Left lung (tissue), 10 donors: ENCODE data around the gene LMO2. TPM values are rescaled to one million over a fixed set of nuclear protein-coding genes. Genes with fewer than 3 reads are reported as not detected.

Experiments
- ATAC-seq: fragments of 200-7000 bp; cut with Tn5 transposase; one replicate; pipeline ENCODE4 v1.9.1; 2020; ENCODE audit warnings: moderate library complexity
- DNase-seq, 4 donors: peaks; one replicate each; pipeline ENCODE4 v3.0.0-alpha.2; 2013 to 2020
- H3K27ac ChIP-seq, 2 donors: fragments of 200-600 bp; sonication (generic) in 1 of 2; one replicate each; pipeline versions ENCODE4 v1.5.0 to v1.8.0; 2020 to 2021
- H3K27me3 ChIP-seq, 2 donors: fragments of 200-600 bp; sonication (generic) in 1 of 2; one replicate each; pipeline versions ENCODE4 v1.5.0 to v1.8.0; 2020 to 2021
- H3K36me3 ChIP-seq, 2 donors: fragments of 200-600 bp; sonication (generic) in 1 of 2; one replicate each; pipeline versions ENCODE4 v1.5.0 to v1.8.0; 2020 to 2021
- H3K4me1 ChIP-seq, 2 donors: fragments of 200-600 bp; one replicate each; pipeline ENCODE4 v1.8.0; 2021
- H3K4me3 ChIP-seq, 2 donors: fragments of 200-600 bp; sonication (generic) in 1 of 2; one replicate each; pipeline versions ENCODE4 v1.5.0 to v1.8.0; 2020 to 2021; ENCODE audit warnings: mild to moderate bottlenecking in 1 of 2
- H3K9me3 ChIP-seq, 2 donors: fragments of 200-600 bp; sonication (generic) in 1 of 2; one replicate each; pipeline versions ENCODE4 v1.5.0 to v1.8.0; 2020 to 2021
- intact Hi-C, 2 donors: fragments of 100-400 bp; cut with DNase I; formaldehyde crosslinking; loops; one replicate each; pipeline versions ENCODE4 v1.11.2 to v1.14.2; 2022
- polyA plus RNA-seq, 6 donors: library from polyadenylated mRNA; unstranded; fragments of 120-200 nt; gene quantifications; one replicate each; pipeline ENCODE4 v1.2.1, GENCODE V29; 2013; ENCODE audit not compliant: insufficient read length in 6 of 6
- total RNA-seq, 2 donors: library from RNA; stranded (reverse); fragmentation: NEBNext Ultra II Directional; extraction: Animal tissue kit (Norgen Biotek cat#: 25700); gene quantifications; one replicate each; pipeline ENCODE4 v1.2.1, GENCODE V29; 2021
- TF ChIP-seq, protein P1 (sequence below), 2 donors: fragments of 200-600 bp; sonication (generic) in 1 of 2; IDR thresholded peaks; one replicate each; pipeline versions ENCODE4 v1.5.0 to v1.8.0; 2021; ENCODE audit warnings: antibody characterized with exemption in 2 of 2
- donor health status: DM: no; HTN: yes; CAD: no.
- donor health status: DM: no; HTN: no; CAD: no.

Gene LMO2
- total and polyA plus RNA-seq, 8 donors, result 27.8 to 48.3 (median 42.8) TPM

DNA sequence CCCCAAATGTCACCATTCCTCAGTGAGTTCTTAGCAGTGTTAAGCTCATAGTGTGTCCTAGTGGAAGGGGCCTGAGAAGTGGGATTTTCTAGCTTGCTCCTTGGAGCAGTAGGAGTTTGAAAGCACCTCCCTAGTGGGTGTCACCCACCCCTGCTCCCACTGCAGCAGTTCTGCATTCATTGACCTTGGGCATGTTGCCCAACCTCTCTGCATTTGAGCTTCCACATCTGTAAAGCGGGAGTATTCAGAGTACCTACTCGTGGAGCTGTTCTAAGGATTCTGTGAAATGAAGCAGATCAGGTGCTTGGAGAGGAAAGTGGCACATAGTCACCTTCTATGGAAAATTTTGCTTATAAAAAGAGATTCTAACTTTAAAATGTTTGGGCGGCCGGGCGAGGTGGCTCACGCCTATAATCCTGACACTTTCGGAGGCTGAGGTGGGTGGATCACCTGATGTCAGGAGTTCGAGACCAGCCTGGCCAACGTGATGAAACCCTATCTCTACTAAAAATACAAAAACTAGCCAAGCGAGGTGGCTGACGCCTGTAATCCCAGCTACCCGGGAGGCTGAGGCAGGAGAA is 16.9 kb downstream of the LMO2 start:
- intact Hi-C loops, result no loop called here
- DNase-seq, result no peak
- peak overlapping the region in 1 of 2 donors; percentile 50 for H3K27ac ChIP-seq

DNA sequence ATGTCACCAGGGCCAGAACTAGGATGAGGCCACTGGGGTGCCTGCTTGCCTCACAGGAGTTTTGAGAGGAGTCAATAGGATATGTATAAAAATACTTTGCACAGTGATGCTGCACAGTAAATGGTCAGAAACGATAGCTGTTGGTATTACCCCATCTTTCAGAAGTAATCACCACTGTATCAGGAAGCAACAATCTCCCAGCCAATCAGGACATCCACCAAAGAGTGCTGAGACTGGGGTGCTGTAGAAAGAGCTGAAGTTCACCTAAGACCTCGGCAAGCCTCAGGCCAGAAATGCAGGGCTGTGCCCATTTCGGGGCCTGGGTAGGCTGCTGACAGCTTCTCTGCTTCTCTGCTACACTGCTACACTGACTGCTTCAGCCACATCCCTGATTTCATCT is 17.4 kb downstream of the LMO2 start:
- Histone ChIP-seq H3K4me3 (no peak overlapping the region), H3K36me3 (no peaks in the 10 kb centered on the region), H3K27ac (peak overlapping the region in 1 of 2 donors; percentile 50), H3K27me3 (peaks cover 0 to 12% of the 10 kb centered on the region in 2 donors), H3K4me1 (peaks cover 0 to 47% of the 10 kb centered on the region in 2 donors), H3K9me3 (no peaks in the 10 kb centered on the region)
- ATAC-seq (no peak), DNase-seq (no peak)
- intact Hi-C loops, result no loop called here
- TF ChIP-seq, protein P1, sequence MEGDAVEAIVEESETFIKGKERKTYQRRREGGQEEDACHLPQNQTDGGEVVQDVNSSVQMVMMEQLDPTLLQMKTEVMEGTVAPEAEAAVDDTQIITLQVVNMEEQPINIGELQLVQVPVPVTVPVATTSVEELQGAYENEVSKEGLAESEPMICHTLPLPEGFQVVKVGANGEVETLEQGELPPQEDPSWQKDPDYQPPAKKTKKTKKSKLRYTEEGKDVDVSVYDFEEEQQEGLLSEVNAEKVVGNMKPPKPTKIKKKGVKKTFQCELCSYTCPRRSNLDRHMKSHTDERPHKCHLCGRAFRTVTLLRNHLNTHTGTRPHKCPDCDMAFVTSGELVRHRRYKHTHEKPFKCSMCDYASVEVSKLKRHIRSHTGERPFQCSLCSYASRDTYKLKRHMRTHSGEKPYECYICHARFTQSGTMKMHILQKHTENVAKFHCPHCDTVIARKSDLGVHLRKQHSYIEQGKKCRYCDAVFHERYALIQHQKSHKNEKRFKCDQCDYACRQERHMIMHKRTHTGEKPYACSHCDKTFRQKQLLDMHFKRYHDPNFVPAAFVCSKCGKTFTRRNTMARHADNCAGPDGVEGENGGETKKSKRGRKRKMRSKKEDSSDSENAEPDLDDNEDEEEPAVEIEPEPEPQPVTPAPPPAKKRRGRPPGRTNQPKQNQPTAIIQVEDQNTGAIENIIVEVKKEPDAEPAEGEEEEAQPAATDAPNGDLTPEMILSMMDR (IDR thresholded peaks at IDR 0.05), result no peak

More for the DNA sequence above, 16.9 kb downstream of the LMO2 start:
- H3K9me3 ChIP-seq, result no peaks in the 10 kb centered on the region
- TF ChIP-seq, protein P1 (IDR thresholded peaks at IDR 0.05), result no peak
- peaks cover 0 to 47% of the 10 kb centered on the region in 2 donors for H3K4me1 ChIP-seq
- no peaks in the 10 kb centered on the region for H3K36me3 ChIP-seq
- H3K27me3 ChIP-seq, result peaks cover 0 to 12% of the 10 kb centered on the region in 2 donors
- H3K4me3 ChIP-seq, result no peak overlapping the region
- ATAC-seq, result no peak

DNA sequence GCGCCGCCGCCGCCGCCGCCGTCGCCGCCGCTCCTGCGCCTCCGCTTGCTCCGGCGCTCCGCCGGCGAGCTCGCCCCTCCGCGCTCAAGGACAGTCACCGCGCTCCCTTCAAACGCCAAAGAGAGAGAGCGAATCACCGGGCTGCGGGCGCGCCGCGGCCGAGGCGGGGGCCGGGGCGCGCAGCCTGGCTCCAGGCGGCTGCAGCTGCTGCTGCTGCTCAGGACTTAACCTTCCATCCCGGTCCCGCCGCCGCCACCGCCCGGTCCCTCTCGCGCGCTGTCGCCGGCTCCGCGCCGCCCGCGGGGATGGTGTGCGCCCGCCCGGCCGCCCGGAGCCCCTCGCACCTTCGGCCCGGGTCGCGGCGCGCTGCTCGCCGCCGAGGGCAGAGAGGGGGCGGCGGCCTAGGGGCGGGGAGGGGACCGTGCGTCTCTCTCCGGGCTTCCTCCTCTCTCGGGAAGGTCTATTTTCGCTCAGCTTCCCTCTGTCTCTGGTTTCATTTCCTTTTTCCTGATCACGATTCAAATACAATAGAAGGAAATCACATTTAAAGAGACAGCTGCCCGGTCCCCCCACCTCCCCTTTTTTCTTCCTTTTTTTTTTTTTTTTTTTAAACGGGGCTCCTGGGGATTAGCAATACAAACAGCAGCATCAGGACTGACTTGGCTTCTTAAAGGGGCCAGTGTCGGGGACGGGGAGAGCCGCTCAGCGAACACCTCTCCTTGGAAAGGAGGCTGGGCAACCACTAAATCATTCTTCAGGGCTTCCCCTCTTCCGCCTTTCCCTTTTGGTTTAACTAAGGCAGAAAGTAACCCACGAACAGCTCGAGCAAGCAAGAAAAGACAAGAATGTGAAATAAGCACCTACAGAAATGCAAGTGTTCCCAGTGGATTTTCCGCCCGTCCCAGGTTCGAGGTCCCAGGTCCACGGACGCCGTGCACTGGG is 22.1 kb downstream of the LMO2 start:
- H3K27me3 ChIP-seq, result peaks cover 5 to 32% of the 10 kb centered on the region in 2 donors
- ATAC-seq (peak; percentile 81), DNase-seq (peak; percentile 39 to 92 (median 64))

DNA sequence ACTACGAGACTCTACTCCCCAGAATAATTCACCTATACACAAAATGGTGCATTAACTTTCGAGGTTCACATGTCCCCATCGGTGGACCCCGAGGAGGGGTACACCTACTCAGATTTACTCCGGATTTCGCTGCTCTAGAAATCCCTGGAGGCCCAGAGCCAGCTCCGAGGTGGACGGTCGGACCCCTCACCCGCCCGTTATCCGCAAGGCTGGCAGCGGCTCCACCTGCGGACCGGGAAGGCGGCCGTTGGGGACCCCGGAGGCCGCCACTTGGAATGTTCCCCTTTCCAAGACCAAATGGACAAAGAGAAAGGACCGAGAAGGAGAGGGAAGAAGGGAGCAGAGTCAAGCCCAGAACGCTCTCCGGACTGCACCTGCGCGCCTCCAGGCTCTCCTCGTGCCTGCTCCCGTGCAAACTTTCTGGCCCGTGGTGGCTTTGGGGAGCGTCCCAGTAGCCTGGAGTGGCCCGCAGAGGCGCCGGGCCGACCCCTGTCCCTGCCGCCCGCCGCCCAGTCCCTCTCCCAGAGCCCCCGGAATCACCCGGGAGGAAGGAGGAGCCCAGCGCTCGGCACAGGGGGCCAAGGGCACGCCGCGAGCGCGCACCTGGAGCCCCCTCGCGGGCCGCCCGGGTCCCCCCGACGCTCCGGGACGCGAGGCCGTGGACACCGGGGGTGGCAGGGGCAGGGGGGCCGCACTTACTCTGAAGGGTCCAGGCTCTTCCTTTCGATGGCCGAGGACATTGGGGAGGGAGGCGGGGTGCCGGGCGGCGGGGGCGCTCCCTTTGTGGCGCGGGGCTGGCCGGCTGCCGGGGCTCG is 23.0 kb downstream of the LMO2 start:
- peaks cover 0 to 7% of the 10 kb centered on the region in 2 donors for H3K36me3 ChIP-seq
- H3K27ac ChIP-seq, result peak overlapping the region; percentile 73 to 92
- peaks cover 5 to 32% of the 10 kb centered on the region in 2 donors for H3K27me3 ChIP-seq
- H3K9me3 ChIP-seq, result no peaks in the 10 kb centered on the region
- H3K4me1 ChIP-seq, result peaks cover 0 to 53% of the 10 kb centered on the region in 2 donors
- intact Hi-C loops, result loop anchor here (5.0 to 10.0 kb wide), 2 partner anchors 63 to 86 kb away; no protein-coding TSS in a partner anchor
- ATAC-seq (peak; percentile 9), DNase-seq (peak in 1 of 4 donors; percentile 81)
- H3K4me3 ChIP-seq, result peak overlapping the region; percentile 42 to 64
- TF ChIP-seq, protein P1 (IDR thresholded peaks at IDR 0.05), result no peak

More for the DNA sequence above, 22.1 kb downstream of the LMO2 start:
- Histone ChIP-seq H3K36me3 (peaks cover 0 to 1% of the 10 kb centered on the region in 2 donors), H3K4me3 (peak overlapping the region; percentile 42 to 64), H3K9me3 (no peaks in the 10 kb centered on the region), H3K27ac (peak overlapping the region; percentile 74 to 92), H3K4me1 (peaks cover 0 to 58% of the 10 kb centered on the region in 2 donors)
- TF ChIP-seq, protein P1 (IDR thresholded peaks at IDR 0.05), result no peak
- intact Hi-C loops, result loop anchor here (5.0 to 10.0 kb wide), 2 partner anchors 63 to 85 kb away; no protein-coding TSS in a partner anchor
